Right cardiac atrium (tissue), 5 donors: ENCODE measurements around the gene ICAM4. TPM values are rescaled to one million over a fixed set of nuclear protein-coding genes. Genes with fewer than 3 reads are reported as not detected.

ENCODE experiments used
- ATAC-seq, 2 donors: fragments of 200-7000 bp; cut with Tn5 transposase; one replicate each; pipeline versions ENCODE4 v1.8.0 to v1.9.1; 2020; ENCODE audit warnings: moderate library complexity in 2 of 2, mild to moderate bottlenecking in 1 of 2
- DNase-seq, 3 donors: peaks; one replicate each; pipeline ENCODE4 v3.0.0-alpha.2; 2020
- H3K27ac ChIP-seq: one replicate; pipeline ENCODE4 v1.5.1; 2013; ENCODE audit warnings: mild to moderate bottlenecking, low read length, control low read depth, moderate library complexity
- H3K27me3 ChIP-seq: one replicate; pipeline ENCODE4 v1.6.1; 2013; ENCODE audit not compliant: control insufficient read depth, insufficient read depth
- H3K4me1 ChIP-seq: one replicate; pipeline ENCODE4 v1.6.1; 2013; ENCODE audit warnings: low read length; ENCODE audit not compliant: control insufficient read depth, insufficient read depth
- H3K4me3 ChIP-seq: one replicate; pipeline ENCODE4 v1.5.1; 2013; ENCODE audit warnings: low read length, control low read depth
- H3K9me3 ChIP-seq: one replicate; pipeline ENCODE4 v1.6.1; 2013; ENCODE audit warnings: low read length; ENCODE audit not compliant: control insufficient read depth
- WGBS: extraction: QIAGEN DNeasy Blood & Tissue Kit; methylation state at CpG from one replicate; pipeline ENCODE4 v1.1.7; 2013; 5-methylcytosine and 5-hydroxymethylcytosine counted together
- intact Hi-C, 4 donors: fragments of 100-400 bp; cut with DNase I; formaldehyde crosslinking; loops; one replicate each; pipeline versions ENCODE4 v1.11.0 to v1.14.0; 2022 to 2023
- polyA plus RNA-seq: library from polyadenylated mRNA; stranded (reverse); fragments of 200-250 nt; gene quantifications from one replicate; pipeline ENCODE4 v1.2.3, GENCODE V29; 2013
- total RNA-seq, 4 donors: library from RNA; stranded (reverse); fragmentation: NEBNext Ultra II Directional; extraction: Animal tissue kit (Norgen Biotek cat#: 25700); gene quantifications; one replicate each; pipeline ENCODE4 v1.2.1, GENCODE V29; 2021
- donor health status: healthy with polysubstance abuse.
- donor health status: DM: no; HTN: yes; CAD: no.
- donor health status: DM: no; HTN: no; CAD: no.
- donor health status: DM: no; HTN: yes; CAD: no; lungs with severe emphysema.
- donor health status: DM: yes; HTN: yes; CAD: no.

The ICAM4 gene
- total and polyA plus RNA-seq, 5 donors = 0.36 to 0.84 (median 0.59) TPM

DNA sequence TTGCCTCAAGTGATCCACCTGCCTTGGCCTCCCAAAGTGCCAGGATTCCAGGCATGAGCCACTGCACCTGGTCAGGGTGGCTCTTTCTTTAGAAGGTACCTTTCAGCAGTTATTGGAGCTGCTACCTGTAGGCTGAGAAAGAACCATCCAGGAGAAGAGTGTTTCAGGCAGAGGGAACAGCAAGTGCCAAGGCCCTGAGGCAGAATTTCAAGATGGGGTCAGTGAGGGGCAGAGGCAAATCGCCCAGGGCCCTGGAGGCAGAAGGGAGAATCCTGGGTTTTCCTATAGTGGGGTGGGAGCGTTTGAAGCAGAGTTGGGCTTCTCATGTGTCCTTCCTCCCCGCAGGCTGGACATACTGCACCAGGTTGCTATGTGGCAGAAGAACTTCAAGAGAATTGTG, 32.5 kb upstream of the ICAM4 start:
- Histone ChIP-seq H3K4me3 (no peak overlapping the region), H3K4me1 (no peaks in the 10 kb centered on the region), H3K27me3 (no peaks in the 10 kb centered on the region), H3K9me3 (no peaks in the 10 kb centered on the region), H3K27ac (no peak overlapping the region)
- no peak for DNase-seq
- intact Hi-C loops = loop anchor here in 2 of 4 donors (5.0 to 10.0 kb wide), 2 partner anchors 59 to 322 kb away; partner anchors contain the start of gene DNMT1 (in 1 of the 2)
- WGBS = 88% methylated on average over 3 of the region's 3 CpGs
- no peak for ATAC-seq

DNA sequence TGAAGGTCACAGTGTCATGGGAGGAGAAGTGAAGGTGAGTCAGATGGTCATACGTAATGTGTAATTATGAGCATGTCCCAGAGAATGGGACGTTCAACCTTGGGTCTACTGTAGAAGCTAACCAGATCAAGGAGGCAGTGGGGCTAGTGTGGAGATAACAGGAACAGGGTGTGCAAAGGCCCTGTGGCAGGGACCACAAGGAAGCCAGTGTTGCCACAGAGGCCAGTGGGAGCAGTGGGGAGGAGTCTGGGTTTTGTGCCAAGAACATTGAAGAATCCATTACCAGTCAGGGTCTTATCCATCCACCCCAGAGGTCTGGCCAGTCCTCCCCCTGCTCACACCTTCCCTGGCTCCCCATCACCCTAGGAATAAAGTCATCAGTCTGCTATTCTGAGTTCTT, 31.4 kb upstream of the ICAM4 start:
- Histone ChIP-seq H3K27me3 (no peaks in the 10 kb centered on the region), H3K9me3 (no peaks in the 10 kb centered on the region), H3K27ac (no peak overlapping the region), H3K4me3 (no peak overlapping the region), H3K4me1 (no peaks in the 10 kb centered on the region)
- DNase-seq (no peak), ATAC-seq (no peak)
- intact Hi-C loops = loop anchor here in 2 of 4 donors (5.0 to 10.0 kb wide), 2 partner anchors 61 to 137 kb away; partner anchors contain the start of gene DNMT1 (in 1 of the 2)
- WGBS = 95% methylated on average over 2 of the region's 2 CpGs

GRCh38 chr19:10256551-10256950, 30.2 kb upstream of the ICAM4 start:
- Histone ChIP-seq H3K27me3 (no peaks in the 10 kb centered on the region), H3K27ac (no peak overlapping the region), H3K4me3 (no peak overlapping the region), H3K4me1 (no peaks in the 10 kb centered on the region), H3K9me3 (no peaks in the 10 kb centered on the region)
- WGBS = 81% methylated on average over 18 of the region's 18 CpGs
- intact Hi-C loops = loop anchor here in 2 of 4 donors (5.0 to 10.0 kb wide), 2 partner anchors 62 to 136 kb away; partner anchors contain the start of gene DNMT1 (in 1 of the 2)
- ATAC-seq = no peak
- no peak for DNase-seq

DNA sequence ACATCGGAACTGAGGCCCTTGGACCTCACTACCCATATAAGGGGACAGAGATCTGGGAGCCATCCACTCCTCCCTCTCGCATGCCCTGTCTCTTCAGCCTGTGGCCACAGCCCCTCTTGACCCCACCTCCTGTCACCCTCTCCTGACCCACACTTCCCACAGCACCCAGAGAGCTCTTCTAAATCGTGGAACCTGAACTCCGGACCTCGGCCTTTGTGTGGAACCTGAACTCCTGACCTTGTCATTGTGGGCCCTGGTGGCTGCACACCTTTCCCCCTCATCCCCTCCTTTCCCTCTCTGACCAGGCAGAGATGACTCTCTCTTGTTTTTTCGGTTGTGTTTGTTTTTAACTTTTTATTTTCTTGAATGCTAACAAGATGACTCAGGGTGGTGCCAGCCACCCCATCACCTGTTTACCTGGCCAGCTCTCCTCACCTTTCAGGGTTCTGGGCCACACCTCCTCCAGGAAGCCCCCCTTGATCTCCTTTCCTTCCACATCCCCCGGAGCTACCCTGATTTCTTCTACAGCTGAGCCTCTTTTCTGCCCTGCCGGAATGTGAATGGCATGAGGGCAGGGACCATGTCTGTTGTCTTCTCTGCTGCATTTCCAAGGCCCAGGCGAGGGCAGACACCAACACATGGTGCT, 29.7 kb upstream of the ICAM4 start:
- H3K4me3 ChIP-seq = no peak overlapping the region
- ATAC-seq (no peak), DNase-seq (no peak)
- H3K27ac ChIP-seq = no peak overlapping the region
- no peaks in the 10 kb centered on the region for H3K27me3 ChIP-seq
- WGBS = 78% methylated on average over 9 of the region's 9 CpGs
- intact Hi-C loops = loop anchor here in 2 of 4 donors (5.0 to 10.0 kb wide), 2 partner anchors 62 to 135 kb away; partner anchors contain the start of gene DNMT1 (in 1 of the 2)
- H3K4me1 ChIP-seq = no peaks in the 10 kb centered on the region
- H3K9me3 ChIP-seq = no peaks in the 10 kb centered on the region

DNA sequence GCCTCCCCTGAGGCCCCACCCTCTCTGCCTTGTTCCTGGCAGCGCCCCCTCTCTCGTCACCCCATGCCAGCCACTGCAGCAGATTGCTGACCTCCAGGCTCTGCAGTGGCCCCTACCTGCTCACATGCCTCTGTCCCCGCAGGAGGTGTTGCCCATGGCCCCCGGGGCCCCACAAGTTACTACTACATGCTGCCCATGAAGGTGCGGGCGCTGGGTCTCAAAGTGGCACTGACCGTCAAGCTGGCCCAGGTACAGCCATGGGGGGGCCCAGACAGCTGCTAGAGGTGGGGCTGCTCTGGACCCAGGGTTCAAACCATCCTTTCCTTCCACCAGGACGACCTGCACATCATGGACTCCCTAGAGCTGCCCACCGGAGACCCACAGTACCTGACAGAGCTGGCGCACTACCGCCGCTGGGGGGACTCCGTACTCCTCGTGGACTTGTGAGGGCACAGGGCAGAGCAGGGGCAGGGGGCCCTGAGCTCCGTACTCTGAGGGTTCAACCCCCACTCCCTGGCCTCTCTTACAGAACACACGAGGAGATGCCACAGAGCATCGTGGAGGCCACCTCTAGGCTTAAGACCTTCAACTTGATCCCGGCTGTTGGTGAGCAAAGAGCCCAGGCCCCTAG, 28.6 kb upstream of the ICAM4 start:
- Histone ChIP-seq H3K9me3 (no peaks in the 10 kb centered on the region), H3K27ac (no peak overlapping the region), H3K4me3 (no peak overlapping the region), H3K27me3 (no peaks in the 10 kb centered on the region), H3K4me1 (no peaks in the 10 kb centered on the region)
- ATAC-seq = peak; percentile 7 to 8
- 95% methylated on average over 18 of the region's 18 CpGs for WGBS
- intact Hi-C loops = loop anchor here in 2 of 4 donors (2.0 to 10.0 kb wide), 3 partner anchors 63 to 134 kb away; partner anchors contain the start of gene DNMT1 (in 1 of the 2)
- peak in 1 of 3 donors; percentile 58 for DNase-seq

DNA sequence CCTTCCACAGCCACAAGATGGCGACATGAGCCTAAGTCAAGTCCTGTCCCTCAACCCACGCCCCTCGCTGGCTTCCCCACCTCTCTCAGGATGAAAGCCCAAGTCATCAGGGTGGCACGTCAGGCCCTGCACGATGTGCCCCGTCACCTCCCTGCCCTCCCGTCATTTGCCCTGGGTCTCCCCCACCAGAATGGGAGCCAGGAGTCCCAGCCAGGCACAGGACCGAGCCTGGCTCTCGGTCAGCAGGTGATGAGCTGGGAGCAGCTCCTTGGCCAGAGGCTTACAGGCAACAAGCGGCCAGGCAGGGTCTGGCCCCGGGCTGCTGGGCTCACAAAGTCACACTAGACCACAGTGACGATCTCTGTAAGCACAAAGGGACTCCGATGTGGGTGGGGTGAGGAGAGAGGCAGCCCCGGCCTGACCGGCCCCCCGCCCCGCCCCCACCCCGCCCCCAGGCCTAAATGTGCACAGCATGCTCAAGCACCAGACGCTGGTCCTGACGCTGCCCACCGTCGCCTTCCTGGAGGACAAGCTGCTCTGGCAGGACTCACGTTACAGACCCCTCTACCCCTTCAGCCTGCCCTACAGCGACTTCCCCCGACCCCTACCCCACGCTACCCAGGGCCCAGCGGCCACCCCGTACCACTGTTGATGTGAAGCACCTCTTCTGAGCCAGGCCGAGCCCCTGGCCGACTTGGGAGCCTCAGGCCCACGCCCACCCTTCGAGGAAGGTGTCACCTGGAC, 27.4 kb upstream of the ICAM4 start:
- Histone ChIP-seq H3K4me3 (no peak overlapping the region), H3K27ac (no peak overlapping the region), H3K27me3 (no peaks in the 10 kb centered on the region), H3K9me3 (no peaks in the 10 kb centered on the region), H3K4me1 (no peaks in the 10 kb centered on the region)
- intact Hi-C loops = loop anchor here in 2 of 4 donors (2.0 to 10.0 kb wide), 3 partner anchors 65 to 133 kb away; partner anchors contain the start of gene DNMT1 (in 1 of the 2)
- DNase-seq (peak; percentile 89 to 96 (median 91)), ATAC-seq (peak; percentile 59 to 63)
- WGBS = 57% methylated on average over 32 of the region's 32 CpGs

GRCh38 chr19:10260141-10260584, 26.6 kb upstream of the ICAM4 start:
- DNase-seq (no peak), ATAC-seq (no peak)
- intact Hi-C loops = no loop called here
- Histone ChIP-seq H3K27ac (no peak overlapping the region), H3K4me1 (no peaks in the 10 kb centered on the region), H3K4me3 (no peak overlapping the region), H3K9me3 (no peaks in the 10 kb centered on the region), H3K27me3 (no peaks in the 10 kb centered on the region)
- WGBS = 86% methylated on average over 8 of the region's 8 CpGs

DNA sequence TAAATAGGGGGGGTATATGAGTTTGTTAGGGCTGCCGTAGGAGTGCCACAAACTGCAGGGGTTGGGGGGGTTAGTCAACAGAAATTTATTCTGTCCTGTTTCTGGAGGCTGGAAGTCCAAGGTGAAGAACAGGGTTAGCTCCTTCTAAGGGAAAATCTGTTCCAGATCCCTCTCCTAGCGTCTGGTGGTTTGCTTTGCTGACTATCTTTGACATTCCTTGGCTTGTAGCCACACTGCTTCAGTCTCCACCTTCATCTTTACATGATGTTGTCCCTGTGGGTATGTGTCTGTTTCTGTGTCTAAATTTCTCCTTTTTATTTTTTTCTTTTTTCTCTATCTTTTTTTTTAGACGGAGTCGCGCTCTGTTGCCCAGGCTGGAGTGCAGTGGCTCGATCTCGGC, 24.0 kb upstream of the ICAM4 start:
- 77% methylated on average over 7 of the region's 7 CpGs for WGBS

GRCh38 chr19:10266706-10267105, 20.0 kb upstream of the ICAM4 start:
- intact Hi-C loops = no loop called here
- Histone ChIP-seq H3K27me3 (no peaks in the 10 kb centered on the region), H3K9me3 (no peaks in the 10 kb centered on the region), H3K4me3 (no peak overlapping the region), H3K4me1 (no peaks in the 10 kb centered on the region), H3K27ac (no peak overlapping the region)
- WGBS = 79% methylated on average over 7 of the region's 7 CpGs
- no peak for DNase-seq
- ATAC-seq = no peak

More for the DNA sequence above, 24.0 kb upstream of the ICAM4 start:
- intact Hi-C loops = no loop called here
- no peaks in the 10 kb centered on the region for H3K4me1 ChIP-seq
- H3K27ac ChIP-seq = no peak overlapping the region
- no peak for DNase-seq
- no peaks in the 10 kb centered on the region for H3K27me3 ChIP-seq
- no peaks in the 10 kb centered on the region for H3K9me3 ChIP-seq
- no peak for ATAC-seq
- no peak overlapping the region for H3K4me3 ChIP-seq

GRCh38 chr19:10268071-10268470, 18.7 kb upstream of the ICAM4 start:
- Histone ChIP-seq H3K9me3 (no peaks in the 10 kb centered on the region), H3K4me1 (no peaks in the 10 kb centered on the region), H3K27me3 (no peaks in the 10 kb centered on the region), H3K27ac (peak overlapping the region; percentile 70), H3K4me3 (no peak overlapping the region)
- intact Hi-C loops = loop anchor here (2.0 kb wide), 2 partner anchors 121 to 123 kb away; no protein-coding TSS in a partner anchor
- ATAC-seq (peak; percentile 15 to 59), DNase-seq (peak in 2 of 3 donors; percentile 70 to 71)
- WGBS = 48% methylated on average over 6 of the region's 6 CpGs
